MM.1S (cell line): ENCODE data around the gene DOK3.

ENCODE experiments used
- EZH2 ChIP-seq: fragments of 300-600 bp; sonication (generic); optimal IDR thresholded peaks from 2 replicates; pipeline ENCODE3; 2017; ENCODE audit warnings: low read depth, mild to moderate bottlenecking, antibody characterized with exemption, low read length, mixed read lengths
- EZH2phosphoT487 ChIP-seq: fragments of 300-600 bp; sonication (generic); IDR thresholded peaks from 2 replicates; pipeline ENCODE4 v1.6.1; 2018; ENCODE audit warnings: antibody characterized with exemption, low read length
- TF ChIP-seq, protein P1 (sequence below): fragments of 300-600 bp; sonication (generic); IDR thresholded peaks from 2 replicates; pipeline ENCODE4 v1.5.1; 2016; ENCODE audit warnings: antibody characterized with exemption, low read length, mixed read lengths

DNA sequence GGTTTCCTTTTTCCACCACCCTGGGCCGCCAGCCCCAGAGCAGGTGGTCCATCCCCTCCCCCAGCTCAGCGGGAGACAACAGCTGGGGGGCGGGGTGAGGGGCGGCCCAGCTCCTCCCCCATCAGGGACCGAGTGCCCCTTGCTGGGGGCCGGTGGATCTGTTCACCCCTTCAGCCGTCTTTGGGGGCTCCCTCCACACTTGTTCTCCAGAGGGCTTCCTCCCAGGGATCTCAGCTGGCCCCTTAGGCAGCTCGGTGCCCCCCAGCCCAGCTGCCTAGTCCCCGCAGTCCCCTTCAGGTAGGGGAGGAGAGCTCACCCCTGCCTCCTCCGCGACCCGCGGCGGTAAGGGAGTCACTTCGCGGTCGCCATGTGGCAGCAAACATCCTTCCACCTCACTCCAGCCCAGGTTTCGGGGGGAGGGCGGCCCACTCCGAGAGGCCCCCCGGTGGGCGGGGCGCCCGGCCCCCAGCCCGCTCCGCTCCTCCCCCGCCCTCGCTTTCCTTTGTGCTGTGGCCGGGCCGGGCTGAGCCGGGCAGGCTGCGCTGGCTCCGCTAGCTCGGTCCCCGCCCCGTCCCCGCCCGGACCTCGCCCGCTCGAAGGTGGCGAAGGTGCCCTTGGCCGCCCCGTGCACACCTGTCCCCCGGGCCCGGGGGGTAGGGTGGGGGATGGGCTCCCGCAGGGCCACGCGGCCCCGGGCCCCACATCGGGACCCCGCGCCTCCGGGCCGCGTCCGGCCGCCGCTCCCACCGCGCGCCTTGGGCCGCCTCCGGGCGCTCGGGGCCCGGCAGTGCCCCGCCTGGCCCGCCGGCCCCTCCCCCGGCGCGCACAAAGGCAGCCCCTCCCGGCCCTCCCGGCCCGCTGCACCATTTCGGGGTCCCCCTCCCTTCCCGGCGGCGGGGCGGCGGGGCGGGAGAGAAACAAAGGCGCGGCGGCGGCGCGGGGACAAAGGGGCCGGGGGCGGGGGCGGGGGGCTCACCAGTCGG lies 36.9 kb downstream of the DOK3 start:
- no peak for TF ChIP-seq EZH2phosphoT487
- TF ChIP-seq, protein P1, sequence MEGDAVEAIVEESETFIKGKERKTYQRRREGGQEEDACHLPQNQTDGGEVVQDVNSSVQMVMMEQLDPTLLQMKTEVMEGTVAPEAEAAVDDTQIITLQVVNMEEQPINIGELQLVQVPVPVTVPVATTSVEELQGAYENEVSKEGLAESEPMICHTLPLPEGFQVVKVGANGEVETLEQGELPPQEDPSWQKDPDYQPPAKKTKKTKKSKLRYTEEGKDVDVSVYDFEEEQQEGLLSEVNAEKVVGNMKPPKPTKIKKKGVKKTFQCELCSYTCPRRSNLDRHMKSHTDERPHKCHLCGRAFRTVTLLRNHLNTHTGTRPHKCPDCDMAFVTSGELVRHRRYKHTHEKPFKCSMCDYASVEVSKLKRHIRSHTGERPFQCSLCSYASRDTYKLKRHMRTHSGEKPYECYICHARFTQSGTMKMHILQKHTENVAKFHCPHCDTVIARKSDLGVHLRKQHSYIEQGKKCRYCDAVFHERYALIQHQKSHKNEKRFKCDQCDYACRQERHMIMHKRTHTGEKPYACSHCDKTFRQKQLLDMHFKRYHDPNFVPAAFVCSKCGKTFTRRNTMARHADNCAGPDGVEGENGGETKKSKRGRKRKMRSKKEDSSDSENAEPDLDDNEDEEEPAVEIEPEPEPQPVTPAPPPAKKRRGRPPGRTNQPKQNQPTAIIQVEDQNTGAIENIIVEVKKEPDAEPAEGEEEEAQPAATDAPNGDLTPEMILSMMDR = no peak
- TF ChIP-seq EZH2 = no peak
